Common myeloid progenitor, CD34-positive (primary cell): ENCODE results near the gene THYN1.
A peak's percentile ranks its signal among the peaks of the same experiment; 100 is the strongest.

Experiments
- CTCF ChIA-PET: fragments of 350-600 bp; sonication (Branson Sonifier 250); formaldehyde crosslinking; loops from one replicate; lab custom pipeline; 2021; ENCODE audit warnings: antibody characterized with exemption; lab: Charles Lee
- POLR2A ChIA-PET: fragments of 350-600 bp; sonication (Branson Sonifier 250); formaldehyde crosslinking; loops from one replicate; lab custom pipeline; 2021; ENCODE audit warnings: antibody characterized with exemption; lab: Charles Lee
- DNase-seq, 3 donors: peaks; one replicate each; pipeline versions ENCODE4 v3.0.0 to v3.0.0-alpha.2; 2013
- H3K27ac ChIP-seq, 2 experiments: 1 replicate in 1 of 2; 2 replicates in 1 of 2; pipeline ENCODE4 v1.7.0; 2013; ENCODE audit warnings: inconsistent platforms in 2 of 2, low read length in 2 of 2, mild to moderate bottlenecking in 2 of 2, low read depth in 1 of 2, moderate library complexity in 1 of 2; ENCODE audit not compliant: severe bottlenecking in 2 of 2, insufficient read depth in 1 of 2, poor library complexity in 1 of 2
- H3K27me3 ChIP-seq, 5 experiments: replicated peaks in 2 of 5; 1 replicate in 3 of 5; 2 replicates in 2 of 5; pipeline versions ENCODE4 v1.6.1 to v1.7.0; 2013; ENCODE audit warnings: low read length in 4 of 5, mild to moderate bottlenecking in 2 of 5, moderate library complexity in 2 of 5, inconsistent platforms in 1 of 5; ENCODE audit not compliant: insufficient read depth in 5 of 5, control insufficient read depth in 4 of 5
- H3K36me3 ChIP-seq, 4 experiments: 1 replicate in 2 of 4; 2 replicates in 2 of 4; pipeline versions ENCODE4 v1.6.1 to v1.7.0; 2013; ENCODE audit warnings: low read length in 3 of 4, control low read depth in 1 of 4, mild to moderate bottlenecking in 1 of 4; ENCODE audit not compliant: control insufficient read depth in 4 of 4, insufficient read depth in 4 of 4
- H3K4me1 ChIP-seq, 4 experiments: 1 replicate in 3 of 4; 2 replicates in 1 of 4; pipeline versions ENCODE4 v1.6.1 to v1.7.1; 2013; ENCODE audit warnings: low read length in 3 of 4, mild to moderate bottlenecking in 3 of 4, control low read depth in 1 of 4, inconsistent platforms in 1 of 4, moderate library complexity in 1 of 4; ENCODE audit not compliant: control insufficient read depth in 4 of 4, insufficient read depth in 4 of 4; ENCODE audit errors: control extremely low read depth in 1 of 4
- H3K4me3 ChIP-seq, 7 experiments: 1 replicate in 4 of 7; 2 replicates in 3 of 7; pipeline versions ENCODE4 v1.5.1 to v1.7.0; 2013; ENCODE audit warnings: mild to moderate bottlenecking in 7 of 7, low read length in 6 of 7, moderate library complexity in 6 of 7, inconsistent platforms in 2 of 7, low read depth in 2 of 7, control low read depth in 1 of 7; ENCODE audit not compliant: insufficient read depth in 4 of 7, control insufficient read depth in 1 of 7; ENCODE audit errors: extremely low read depth in 1 of 7
- H3K9me3 ChIP-seq, 5 experiments: 1 replicate in 4 of 5; 2 replicates in 1 of 5; pipeline versions ENCODE4 v1.6.1 to v1.7.1; 2013; ENCODE audit warnings: low read length in 4 of 5, mild to moderate bottlenecking in 2 of 5, inconsistent platforms in 1 of 5, low read depth in 1 of 5, moderate library complexity in 1 of 5; ENCODE audit not compliant: control insufficient read depth in 4 of 5, insufficient read depth in 2 of 5; ENCODE audit errors: control extremely low read depth in 1 of 5
- WGBS: methylation state at CpG from one replicate; pipeline ENCODE4 v1.1.5; 2013; ENCODE audit not compliant: insufficient coverage; 5-methylcytosine and 5-hydroxymethylcytosine counted together

THYN1 gene

GRCh38 chr11:134252346-134253187, 585 bp downstream of the THYN1 start:
- Histone ChIP-seq H3K36me3 (peaks cover 3 to 40% (median 34%) of the 10 kb centered on the region in 4 experiments), H3K27ac (peak overlapping the region in 1 of 2 experiments; percentile 62), H3K4me1 (peaks cover 9 to 20% (median 12%) of the 10 kb centered on the region in 4 experiments), H3K4me3 (peak overlapping the region; percentile 90 to 100 (median 97)), H3K27me3 (no peaks in the 10 kb centered on the region), H3K9me3 (no peaks in the 10 kb centered on the region)
- CTCF ChIA-PET, result interaction anchor here (0.9 to 2.7 kb wide), 4 partner anchors 15 to 45 kb away, joined by 3 to 9 read pairs (median 5); partner anchors contain the start of gene VPS26B
- POLR2A ChIA-PET, result interaction anchor here (1.0 kb wide), 1 partner anchor 28 kb away, joined by 3 read pairs; the partner anchor contains the start of genes NCAPD3 and VPS26B
- DNase-seq, result no peak
- WGBS, result 11% methylated on average over 18 of the region's 27 CpGs

DNA sequence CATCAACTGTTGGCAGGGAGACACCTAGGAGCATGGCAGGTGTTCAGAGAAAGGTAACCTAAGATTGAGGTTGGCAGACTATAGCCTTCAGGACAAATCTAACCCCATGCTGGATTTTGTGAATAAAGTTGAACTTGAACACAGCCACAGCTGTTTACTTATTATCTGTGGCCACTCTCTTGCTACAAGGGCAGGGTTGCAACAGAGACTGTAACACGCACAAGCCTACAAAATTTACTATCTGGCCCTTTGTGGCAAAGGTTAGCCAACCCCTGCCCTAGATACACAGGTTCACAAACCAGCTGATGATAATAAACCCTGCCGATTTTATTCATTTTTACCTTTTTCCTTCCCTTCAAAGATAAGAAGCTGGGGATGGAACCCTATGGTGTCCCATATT, 2.5 kb downstream of the THYN1 start:
- H3K4me3 ChIP-seq, result no peak overlapping the region
- CTCF ChIA-PET, result interaction anchor here (0.9 to 3.5 kb wide), 5 partner anchors 9 to 26 kb away, joined by 3 to 10 read pairs (median 5); partner anchors contain the start of gene GLB1L3
- H3K27ac ChIP-seq, result no peak overlapping the region
- POLR2A ChIA-PET, result no interaction called here
- no peaks in the 10 kb centered on the region for H3K27me3 ChIP-seq
- WGBS, result 93% methylated on average over 2 of the region's 2 CpGs
- H3K9me3 ChIP-seq, result no peaks in the 10 kb centered on the region
- H3K36me3 ChIP-seq, result peaks cover 3 to 54% (median 46%) of the 10 kb centered on the region in 4 experiments
- no peak for DNase-seq
- H3K4me1 ChIP-seq, result peaks cover 9 to 20% (median 12%) of the 10 kb centered on the region in 4 experiments

GRCh38 chr11:134250246-134250645, 2.9 kb downstream of the THYN1 start:
- H3K4me1 ChIP-seq, result peaks cover 9 to 20% (median 12%) of the 10 kb centered on the region in 4 experiments
- H3K4me3 ChIP-seq, result no peak overlapping the region
- ChIA-PET POLR2A (no interaction called here), CTCF (interaction anchor here (1.2 to 3.5 kb wide), 4 partner anchors 9 to 26 kb away, joined by 5 to 10 read pairs (median 7); partner anchors contain the start of gene GLB1L3)
- 83% methylated on average over 1 of the region's 3 CpGs for WGBS
- no peak overlapping the region for H3K27ac ChIP-seq
- no peak for DNase-seq
- H3K36me3 ChIP-seq, result peaks cover 3 to 59% (median 50%) of the 10 kb centered on the region in 4 experiments
- no peaks in the 10 kb centered on the region for H3K9me3 ChIP-seq
- H3K27me3 ChIP-seq, result no peaks in the 10 kb centered on the region

- ChIA-PET POLR2A (no interaction called here), CTCF (interaction anchor here (1.0 to 3.5 kb wide), 6 partner anchors 9 to 46 kb away, joined by 3 to 10 read pairs (median 4); partner anchors contain the start of gene GLB1L3)
- H3K4me3 ChIP-seq, result no peak overlapping the region
- peaks cover 5 to 71% (median 59%) of the 10 kb centered on the region in 4 experiments for H3K36me3 ChIP-seq
- no peaks in the 10 kb centered on the region for H3K9me3 ChIP-seq
- H3K4me1 ChIP-seq, result peaks cover 5 to 14% (median 9%) of the 10 kb centered on the region in 4 experiments
- H3K27me3 ChIP-seq, result no peaks in the 10 kb centered on the region
- H3K27ac ChIP-seq, result no peak overlapping the region
- WGBS, result 100% methylated on average over 5 of the region's 7 CpGs
- no peak for DNase-seq
Measured at GRCh38 chr11:134248910-134249480, 4.2 kb downstream of the THYN1 start.

DNA sequence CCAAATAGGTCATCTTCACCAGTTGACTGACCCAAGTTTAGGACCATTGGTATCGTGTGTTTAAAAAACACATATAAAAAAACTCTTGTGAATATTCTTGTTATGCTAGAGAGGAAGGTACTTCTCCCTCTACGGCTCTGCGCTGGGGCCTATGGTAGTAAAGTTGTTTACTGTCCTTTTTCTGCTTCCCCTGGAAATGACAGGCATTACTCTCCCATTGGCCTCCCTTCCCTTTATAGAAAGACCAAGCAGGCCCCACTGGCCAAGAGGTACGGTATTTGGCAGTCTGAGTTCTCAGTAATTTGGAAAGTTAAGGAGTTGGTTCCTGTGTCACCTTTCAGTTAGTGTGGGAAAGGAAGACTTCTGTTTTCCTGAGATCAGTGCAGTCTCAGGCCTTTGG, 6.5 kb downstream of the THYN1 start:
- Histone ChIP-seq H3K27me3 (no peaks in the 10 kb centered on the region), H3K27ac (no peak overlapping the region), H3K9me3 (no peaks in the 10 kb centered on the region), H3K4me1 (peaks cover 0 to under 1% (median 0%) of the 10 kb centered on the region in 4 experiments), H3K36me3 (peaks cover 8 to 92% (median 80%) of the 10 kb centered on the region in 4 experiments), H3K4me3 (no peak overlapping the region)
- WGBS, result 100% methylated on average over 1 of the region's 4 CpGs
- no peak for DNase-seq
- ChIA-PET CTCF (no interaction called here), POLR2A (no interaction called here)

DNA sequence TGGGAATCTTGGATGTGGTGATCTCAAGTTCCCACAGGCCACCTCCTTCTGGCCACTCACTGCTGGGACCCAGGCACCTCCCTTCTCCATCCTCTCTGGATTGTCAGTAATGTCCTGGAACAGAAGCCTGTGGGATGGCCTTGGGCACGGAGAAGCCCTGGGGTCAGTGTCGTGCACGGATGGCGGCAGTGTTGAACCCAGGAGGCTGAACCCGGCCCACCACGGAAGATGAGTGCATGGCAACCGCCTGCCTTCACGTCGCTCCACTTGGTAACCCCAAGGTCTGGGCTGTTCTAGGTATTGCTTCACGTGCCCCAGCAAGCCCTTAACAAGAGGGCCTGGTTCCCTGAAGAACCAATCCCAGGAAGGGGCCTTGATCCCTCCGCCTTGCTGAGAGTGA, 7.1 kb downstream of the THYN1 start:
- Histone ChIP-seq H3K4me1 (no peaks in the 10 kb centered on the region), H3K9me3 (no peaks in the 10 kb centered on the region), H3K27me3 (no peaks in the 10 kb centered on the region), H3K27ac (no peak overlapping the region), H3K36me3 (peaks cover 8 to 97% (median 84%) of the 10 kb centered on the region in 4 experiments), H3K4me3 (no peak overlapping the region)
- ChIA-PET POLR2A (no interaction called here), CTCF (no interaction called here)
- 94% methylated on average over 11 of the region's 11 CpGs for WGBS
- no peak for DNase-seq
